Testis (tissue), 3 donors: ENCODE measurements around the gene SMIM29. TPM values are rescaled to one million over a fixed set of nuclear protein-coding genes. Genes with fewer than 3 reads are reported as not detected.
A peak's percentile ranks its signal among the peaks of the same experiment; 100 is the strongest.

ENCODE experiments used
- DNase-seq: peaks from one replicate; pipeline ENCODE4 v3.0.0-alpha.2; 2019
- H3K27ac ChIP-seq, 2 donors: fragments of 200-600 bp; sonication (generic); one replicate each; pipeline ENCODE4 v1.5.1; 2019
- H3K27me3 ChIP-seq: fragments of 200-600 bp; sonication (generic); one replicate; pipeline ENCODE4 v1.5.1; 2019
- H3K36me3 ChIP-seq: fragments of 200-600 bp; sonication (generic); one replicate; pipeline ENCODE4 v1.5.1; 2017; ENCODE audit warnings: low read depth; ENCODE audit errors: missing control alignments
- H3K4me1 ChIP-seq: fragments of 200-600 bp; sonication (generic); one replicate; pipeline ENCODE4 v1.5.1; 2019
- H3K4me3 ChIP-seq, 2 donors: fragments of 200-600 bp; sonication (generic); one replicate each; pipeline ENCODE4 v1.5.1; 2017 to 2019
- H3K9me3 ChIP-seq: fragments of 200-600 bp; sonication (generic); one replicate; pipeline ENCODE4 v1.5.1; 2017
- CTCF ChIP-seq, 3 experiments: fragments of 450-650 bp in 2 of 3; fragments of 200-600 bp in 1 of 3; sonication (generic) in 1 of 3; IDR thresholded peaks; one replicate each; pipeline ENCODE4 v1.5.1; 2016 to 2019; ENCODE audit warnings: antibody characterized with exemption in 3 of 3, mild to moderate bottlenecking in 2 of 3, moderate library complexity in 1 of 3
- POLR2A ChIP-seq: fragments of 450-650 bp; IDR thresholded peaks from one replicate; pipeline ENCODE4 v1.6.1; 2017; ENCODE audit warnings: antibody characterized with exemption, mild to moderate bottlenecking, moderate library complexity
- WGBS, 2 donors: methylation state at CpG; one replicate each; pipeline ENCODE4 v1.1.5; 2018; 5-methylcytosine and 5-hydroxymethylcytosine counted together
- intact Hi-C: fragments of 100-400 bp; cut with DNase I; formaldehyde crosslinking; loops from one replicate; pipeline ENCODE4 v1.15.1; 2023; ENCODE audit warnings: low total_unique reads
- microRNA-seq, 2 donors: library from miRNA; unstranded; fragments of <30 nt; microRNA quantifications; one replicate each; pipeline ENCODE4, GENCODE V29; 2016; ENCODE audit warnings: borderline number of aligned reads in 2 of 2, borderline replicate concordance in 1 of 2
- polyA plus RNA-seq: library from polyadenylated mRNA; stranded (reverse); fragments of 350-450 nt; fragmentation: Illumina TruSeq; extraction: RNeasy Lipid Tissue Mini Kit (QIAGEN cat#74804); gene quantifications from one replicate; pipeline ENCODE4 v1.2.3, GENCODE V29; 2014; ENCODE audit warnings: low read depth, low replicate concordance; ENCODE audit not compliant: insufficient read depth
- small RNA-seq, 2 donors: library from RNA; depleted of rRNA; stranded (forward); fragments of <200 nt; gene quantifications; one replicate each; pipeline ENCODE3, GENCODE V24; 2016
- total RNA-seq, 2 donors: library from RNA; depleted of rRNA; stranded (reverse); fragments of >200 nt; gene quantifications; one replicate each; pipeline ENCODE4 v1.2.3, GENCODE V29; 2016

Gene SMIM29
- total and polyA plus RNA-seq, 3 donors from 2014 or later, result 19.3 to 35.8 (median 27.6) TPM

GRCh38 chr6:34200340-34200971 is 48.4 kb downstream of the SMIM29 start:
- 49 to 53% methylated on average over 5 of the region's 5 CpGs for WGBS, 2 donors
- intact Hi-C loops, result no loop called here
- H3K4me3 ChIP-seq, result no peak overlapping the region
- DNase-seq, result no peak
- no peak overlapping the region for H3K27ac ChIP-seq
- no peaks in the 10 kb centered on the region for H3K4me1 ChIP-seq
- TF ChIP-seq CTCF (IDR thresholded peaks at IDR 0.05) (no peak), POLR2A (no peak)
- H3K36me3 ChIP-seq, result no peaks in the 10 kb centered on the region
- no peaks in the 10 kb centered on the region for H3K27me3 ChIP-seq
- no peaks in the 10 kb centered on the region for H3K9me3 ChIP-seq

- no peak overlapping the region for H3K27ac ChIP-seq
- 54 to 70% methylated on average over 7 to 10 of the region's 10 CpGs for WGBS, 2 donors
- TF ChIP-seq CTCF (IDR thresholded peaks at IDR 0.05), result no peak
- TF ChIP-seq POLR2A, result no peak
These were observed 52.0 kb downstream of the SMIM29 start for GRCh38 chr6:34196833-34197195.

More at GRCh38 chr6:34196833-34197195, 52.0 kb downstream of the SMIM29 start:
- Histone ChIP-seq H3K9me3 (no peaks in the 10 kb centered on the region), H3K36me3 (no peaks in the 10 kb centered on the region), H3K27me3 (no peaks in the 10 kb centered on the region), H3K4me3 (peak overlapping the region; percentile 46 to 61), H3K4me1 (no peaks in the 10 kb centered on the region)
- no peak for DNase-seq
- intact Hi-C loops, result loop anchor here (10.0 kb wide), 1 partner anchor 218 kb away; no protein-coding TSS in a partner anchor

Small RNA genes within 50 kb of the gene (microRNA-seq; reads per million reads assigned to microRNA genes)
- gene MIR6835, result 0 to 0.69 reads per million in 2 donors

Small RNA genes within 50 kb of the gene (small RNA-seq; reads per million reads assigned to genes)
- gene MIR6835, result 0 to 0.09 reads per million in 2 donors

Other genes with a start within 250 kb of the SMIM29 start
- gene GRM4, start 102.9 kb downstream of the SMIM29 start, total RNA-seq, result 1 to 10 TPM; 3.5 TPM
- 1.6 TPM for gene GRM4, start 102.9 kb downstream of the SMIM29 start, polyA plus RNA-seq
- 100 to 1,000 TPM; 136 to 204 TPM for gene HMGA1, start 12.1 kb downstream of the SMIM29 start, total RNA-seq
- gene HMGA1, start 12.1 kb downstream of the SMIM29 start, polyA plus RNA-seq, result 184 TPM
- 10 to 100 TPM; 24.0 to 28.3 TPM for gene NUDT3, start 143.7 kb upstream of the SMIM29 start, total RNA-seq
- gene NUDT3, start 143.7 kb upstream of the SMIM29 start, polyA plus RNA-seq, result 18.7 TPM
- 1,000 to 10,000 TPM in 1 of 2 donors, 100 to 1,000 TPM in 1; 926 to 1,691 TPM for gene RPS10, start 177.1 kb upstream of the SMIM29 start, total RNA-seq
- 1,309 TPM for gene RPS10, start 177.1 kb upstream of the SMIM29 start, polyA plus RNA-seq
- 1 to 10 TPM; 2.5 to 3.1 TPM for gene PACSIN1, start 217.1 kb upstream of the SMIM29 start, total RNA-seq
- 2.1 TPM for gene PACSIN1, start 217.1 kb upstream of the SMIM29 start, polyA plus RNA-seq